BE2C (cell line): Measurements from ENCODE around the gene VMO1.

ENCODE experiments used
- DNase-seq: peaks from one replicate; pipeline ENCODE4 v3.0.0-alpha.2; 2020
- H3K27me3 ChIP-seq: fragments of 250-450 bp; sonication (Bioruptor Pico); 2 replicates; pipeline ENCODE4 v1.5.1; 2020; ENCODE audit warnings: mild to moderate bottlenecking
- H3K36me3 ChIP-seq: fragments of 250-450 bp; sonication (Bioruptor Pico); 2 replicates; pipeline ENCODE4 v1.5.1; 2020; ENCODE audit warnings: mild to moderate bottlenecking
- H3K4me1 ChIP-seq: fragments of 250-450 bp; sonication (Bioruptor Pico); 2 replicates; pipeline ENCODE4 v1.5.1; 2020
- H3K4me3 ChIP-seq: 2 replicates; pipeline ENCODE4 v1.5.1; 2011; ENCODE audit warnings: low read depth, low read length
- H3K9me3 ChIP-seq: fragments of 250-450 bp; sonication (Bioruptor Pico); 2 replicates; pipeline ENCODE4 v1.5.1; 2020
- TF ChIP-seq, protein P1 (sequence below): IDR thresholded peaks from 2 replicates; pipeline ENCODE4 v1.5.1; 2012; ENCODE audit warnings: mild to moderate bottlenecking, low read depth, low read length

Gene VMO1

GRCh38 chr17:4806777-4807604 lies 20.8 kb upstream of the VMO1 start, which contains the start of gene PLD2:
Gene PLD2 (plus strand): TSS chr17:4807152. CDS start chr17:4807773, 621 bp downstream.
- peak; percentile 89 for DNase-seq
- Histone ChIP-seq H3K27me3 (no peaks in the 10 kb centered on the region), H3K4me3 (peak within 1 kb of the TSS; percentile 55), H3K36me3 (no peaks in the 10 kb centered on the region), H3K9me3 (no peaks in the 10 kb centered on the region), H3K4me1 (no peaks in the 10 kb centered on the region)
- TF ChIP-seq, protein P1, sequence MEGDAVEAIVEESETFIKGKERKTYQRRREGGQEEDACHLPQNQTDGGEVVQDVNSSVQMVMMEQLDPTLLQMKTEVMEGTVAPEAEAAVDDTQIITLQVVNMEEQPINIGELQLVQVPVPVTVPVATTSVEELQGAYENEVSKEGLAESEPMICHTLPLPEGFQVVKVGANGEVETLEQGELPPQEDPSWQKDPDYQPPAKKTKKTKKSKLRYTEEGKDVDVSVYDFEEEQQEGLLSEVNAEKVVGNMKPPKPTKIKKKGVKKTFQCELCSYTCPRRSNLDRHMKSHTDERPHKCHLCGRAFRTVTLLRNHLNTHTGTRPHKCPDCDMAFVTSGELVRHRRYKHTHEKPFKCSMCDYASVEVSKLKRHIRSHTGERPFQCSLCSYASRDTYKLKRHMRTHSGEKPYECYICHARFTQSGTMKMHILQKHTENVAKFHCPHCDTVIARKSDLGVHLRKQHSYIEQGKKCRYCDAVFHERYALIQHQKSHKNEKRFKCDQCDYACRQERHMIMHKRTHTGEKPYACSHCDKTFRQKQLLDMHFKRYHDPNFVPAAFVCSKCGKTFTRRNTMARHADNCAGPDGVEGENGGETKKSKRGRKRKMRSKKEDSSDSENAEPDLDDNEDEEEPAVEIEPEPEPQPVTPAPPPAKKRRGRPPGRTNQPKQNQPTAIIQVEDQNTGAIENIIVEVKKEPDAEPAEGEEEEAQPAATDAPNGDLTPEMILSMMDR = no peak

DNA sequence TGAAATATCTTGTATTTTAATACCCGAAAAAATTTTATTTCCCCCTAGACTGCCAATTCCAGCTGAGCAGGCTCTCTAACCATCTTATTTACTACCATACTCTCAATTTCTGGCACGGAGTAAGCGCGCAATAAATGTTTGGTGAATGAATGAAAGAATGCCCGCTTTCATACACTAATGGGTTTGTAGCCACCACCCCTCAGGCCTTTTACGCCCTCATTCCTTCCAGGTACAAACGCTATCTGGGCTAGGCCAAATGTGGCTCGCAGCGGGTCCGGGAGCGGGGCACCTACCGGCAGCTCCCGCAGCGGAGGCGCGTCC lies 20.3 kb upstream of the VMO1 start:
- Histone ChIP-seq H3K9me3 (no peaks in the 10 kb centered on the region), H3K4me1 (no peaks in the 10 kb centered on the region), H3K4me3 (peak overlapping the region; percentile 55), H3K27me3 (no peaks in the 10 kb centered on the region), H3K36me3 (no peaks in the 10 kb centered on the region)
- DNase-seq = no peak
- TF ChIP-seq, protein P1 = no peak

DNA sequence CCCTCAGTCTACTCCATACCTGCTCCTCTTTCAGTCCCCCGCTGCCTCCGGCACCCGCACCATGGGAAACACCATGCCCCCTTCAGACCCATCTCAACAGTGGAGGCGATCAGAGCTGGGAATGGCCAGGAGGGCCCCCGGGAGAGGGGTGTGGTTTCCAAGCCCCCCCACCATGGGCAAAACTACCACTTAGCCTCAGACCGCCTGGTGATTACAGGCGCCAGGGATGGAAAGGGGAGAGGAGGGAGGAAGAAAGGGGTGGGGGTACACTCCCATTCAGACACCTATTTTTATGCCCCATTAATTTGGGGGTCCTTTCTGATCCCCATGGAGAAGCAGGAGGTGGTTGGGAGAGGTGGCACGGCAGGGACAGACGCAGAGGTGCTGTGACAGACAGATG lies 16.1 kb upstream of the VMO1 start, which contains the start of gene C17orf114:
Gene C17orf114 (minus strand): TSS at position 101 of the 400 bp plus-strand sequence.
- Histone ChIP-seq H3K4me1 (no peaks in the 10 kb centered on the region), H3K36me3 (no peaks in the 10 kb centered on the region; the same call in 1 of the 2 replicates), H3K27me3 (no peaks in the 10 kb centered on the region), H3K9me3 (no peaks in the 10 kb centered on the region), H3K4me3 (no peak within 1 kb of the TSS)
- DNase-seq = no peak
- TF ChIP-seq, protein P1 = no peak

DNA sequence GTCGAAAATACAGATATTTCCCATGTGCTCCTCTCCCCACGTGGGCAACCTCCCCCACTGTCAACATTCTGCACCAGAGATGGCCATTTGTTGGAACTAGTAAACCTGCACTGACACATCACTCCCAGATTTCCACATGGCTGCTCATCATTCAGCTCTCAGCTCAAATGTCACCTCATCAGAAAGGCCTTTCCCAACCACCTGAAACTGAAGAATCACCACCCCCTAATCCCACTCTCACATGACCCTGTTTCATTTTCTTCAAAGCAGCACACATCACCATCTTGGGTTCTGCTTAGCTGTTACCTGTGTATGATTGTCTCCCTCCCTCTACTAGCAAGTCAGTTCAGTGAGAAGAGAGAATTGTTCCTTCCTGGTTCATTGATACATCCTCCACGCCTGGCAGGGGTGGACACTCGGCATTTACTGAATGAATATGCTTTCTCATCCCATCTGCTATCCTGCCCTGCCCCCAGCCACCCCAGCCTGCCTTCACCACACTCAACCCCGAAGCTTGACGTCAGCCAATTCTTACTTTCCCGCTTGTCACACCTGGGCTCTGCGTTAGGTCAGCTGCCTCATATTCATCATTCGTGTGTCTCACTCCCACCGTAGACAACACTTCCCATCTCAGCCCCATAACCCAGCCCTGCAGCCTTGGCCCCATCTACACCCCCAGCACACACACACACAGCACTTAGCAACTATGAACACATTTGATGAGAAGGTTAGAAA lies 14.5 kb upstream of the VMO1 start:
- Histone ChIP-seq H3K36me3 (no peaks in the 10 kb centered on the region; the same call in 1 of the 2 replicates), H3K4me3 (no peak overlapping the region), H3K4me1 (no peaks in the 10 kb centered on the region), H3K9me3 (no peaks in the 10 kb centered on the region), H3K27me3 (no peaks in the 10 kb centered on the region)
- no peak for DNase-seq
- TF ChIP-seq, protein P1 = no peak

DNA sequence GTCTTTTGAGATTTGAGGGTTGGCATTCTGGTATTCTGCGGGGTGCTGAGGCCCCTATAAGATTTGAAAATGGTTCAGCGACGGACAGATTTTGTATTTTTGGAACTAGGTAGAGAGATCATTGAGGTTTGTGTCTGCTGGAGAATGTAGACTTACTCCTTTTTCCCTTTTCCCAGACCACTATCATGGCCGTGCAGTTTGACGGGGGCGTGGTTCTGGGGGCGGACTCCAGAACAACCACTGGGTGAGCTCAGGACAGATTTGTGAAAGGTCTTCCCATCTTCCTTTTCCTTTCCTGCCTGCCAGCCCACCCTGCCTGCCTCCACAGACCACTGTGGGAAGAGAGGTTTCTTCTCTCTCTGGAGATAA lies 10.4 kb upstream of the VMO1 start:
- H3K27me3 ChIP-seq = no peaks in the 10 kb centered on the region
- no peaks in the 10 kb centered on the region for H3K9me3 ChIP-seq
- H3K4me3 ChIP-seq = peak overlapping the region; percentile 95
- H3K4me1 ChIP-seq = no peaks in the 10 kb centered on the region
- peak; percentile 41 for DNase-seq
- TF ChIP-seq, protein P1 = no peak
- no peaks in the 10 kb centered on the region; the same call in 1 of the 2 replicates for H3K36me3 ChIP-seq

DNA sequence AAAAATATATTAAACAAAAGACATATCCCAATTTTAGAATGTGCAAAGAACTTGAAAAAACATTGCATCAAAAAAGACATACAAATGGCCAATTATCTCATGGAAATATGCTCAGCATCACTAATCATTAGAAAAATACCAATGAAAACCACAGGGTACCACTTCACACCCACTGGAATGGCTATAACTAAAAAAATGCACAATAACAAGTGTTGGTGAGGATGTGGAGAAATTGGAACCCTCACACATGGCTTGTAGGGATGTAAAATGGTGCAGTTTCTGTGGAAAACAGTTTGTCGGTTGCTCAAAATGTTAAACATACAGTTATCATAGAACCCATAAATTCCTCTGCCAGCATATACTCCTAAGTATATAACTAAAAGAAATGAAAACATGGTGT lies 9.0 kb upstream of the VMO1 start:
- DNase-seq = no peak
- Histone ChIP-seq H3K4me1 (no peaks in the 10 kb centered on the region), H3K9me3 (no peaks in the 10 kb centered on the region), H3K36me3 (no peaks in the 10 kb centered on the region; the same call in 1 of the 2 replicates), H3K27me3 (no peaks in the 10 kb centered on the region), H3K4me3 (no peak overlapping the region)
- TF ChIP-seq, protein P1 = no peak
